Subcutaneous adipose tissue (tissue), 4 donors: ENCODE results near the gene CMPK2. TPM values are rescaled to one million over a fixed set of nuclear protein-coding genes. Genes with fewer than 3 reads are reported as not detected.

Source experiments
- CTCF ChIP-seq: fragments of 450-650 bp; IDR thresholded peaks from one replicate; pipeline ENCODE4 v1.5.1; 2016; ENCODE audit warnings: low read depth, mild to moderate bottlenecking, control low read depth, antibody characterized with exemption, moderate library complexity
- total RNA-seq, 4 donors: library from RNA; depleted of rRNA; stranded (reverse); fragments of >200 nt; gene quantifications; one replicate each; pipeline ENCODE4 v1.1.0, GENCODE V29; 2016

The CMPK2 gene
- total RNA-seq, 4 donors from 2014 or later, result 2.4 to 17.1 (median 4.8) TPM

- TF ChIP-seq CTCF, result no peak
Observed at GRCh38 chr2:6908291-6908690, 42.6 kb upstream of the CMPK2 start.

DNA sequence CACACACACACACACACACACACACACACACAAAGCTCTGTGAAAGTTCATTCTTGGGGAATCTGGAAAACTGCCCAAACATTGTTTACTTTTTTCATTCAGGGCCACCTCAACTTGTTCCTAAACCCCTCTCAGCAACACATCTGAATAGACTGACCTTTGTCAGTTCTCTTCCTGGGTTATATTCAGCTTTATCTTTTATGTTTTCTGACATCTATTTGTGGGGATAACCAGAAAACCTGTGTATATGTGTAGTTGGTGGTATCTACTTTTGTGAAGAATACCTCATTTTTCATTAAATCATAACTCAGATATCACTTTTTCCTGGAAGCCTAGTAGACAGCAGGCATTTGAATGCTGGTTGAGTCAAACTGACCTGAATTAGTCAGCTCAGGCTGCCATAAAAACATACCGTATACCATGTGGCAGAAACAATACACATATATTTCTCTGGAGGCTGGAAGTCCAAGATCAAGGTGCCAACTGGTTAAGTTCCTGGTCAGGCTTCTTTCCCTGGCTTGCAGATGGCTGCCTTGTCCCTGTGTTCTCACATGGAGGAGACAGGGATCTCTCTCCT lies 40.5 kb upstream of the CMPK2 start:
- TF ChIP-seq CTCF, result no peak

GRCh38 chr2:6905668-6906067 lies 40.0 kb upstream of the CMPK2 start:
- TF ChIP-seq CTCF, result no peak

GRCh38 chr2:6896930-6897759 lies 31.4 kb upstream of the CMPK2 start:
- no peak for TF ChIP-seq CTCF

DNA sequence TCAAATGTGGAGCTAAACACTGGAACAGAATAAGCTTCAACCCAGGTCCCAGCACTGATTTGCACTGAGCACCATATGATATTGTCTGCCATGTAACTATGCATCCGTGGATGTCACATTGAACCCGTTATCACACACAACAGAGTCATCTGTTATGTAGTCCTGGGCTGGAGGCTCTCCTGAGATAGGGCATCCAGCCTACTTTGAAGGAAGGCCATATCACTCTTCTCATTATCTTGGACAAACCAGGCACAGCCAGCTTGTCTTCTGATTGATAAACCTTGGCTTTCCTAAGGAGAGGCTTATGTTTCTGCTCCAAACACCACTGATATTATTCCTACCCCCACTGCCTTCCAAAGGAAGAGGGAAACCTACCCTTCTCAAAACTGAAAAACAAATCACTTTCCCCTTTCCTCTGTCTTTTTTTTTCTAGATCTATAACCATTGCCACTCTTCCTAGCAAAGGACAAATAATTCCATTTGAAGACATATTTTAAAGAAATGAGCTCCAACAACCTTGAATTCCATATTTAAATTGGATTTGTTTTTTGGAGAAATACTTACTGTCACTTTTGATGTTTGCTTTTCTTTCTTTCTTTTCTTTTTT lies 28.3 kb upstream of the CMPK2 start:
- TF ChIP-seq CTCF, result no peak

DNA sequence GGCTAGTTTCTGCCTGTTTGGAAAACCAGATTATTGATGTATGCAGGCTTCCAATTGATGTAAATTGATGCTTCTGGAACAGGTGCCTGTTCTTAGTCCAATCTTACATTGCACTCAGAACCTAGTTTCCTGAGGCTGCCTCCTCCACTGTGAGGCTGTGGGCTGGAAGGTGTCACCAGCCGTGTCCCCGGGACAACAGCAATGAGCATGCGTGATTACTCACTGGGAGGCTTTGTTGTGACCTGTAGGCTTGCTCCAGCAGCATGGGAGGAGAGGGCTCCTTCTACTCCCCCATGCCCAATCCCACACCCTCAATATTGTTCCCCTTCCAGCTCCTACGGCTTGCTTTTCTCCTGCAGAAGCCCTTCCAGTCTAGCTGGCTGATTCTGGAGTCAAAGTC lies 23.0 kb upstream of the CMPK2 start:
- no peak for TF ChIP-seq CTCF

GRCh38 chr2:6887751-6888192 lies 22.1 kb upstream of the CMPK2 start:
- TF ChIP-seq CTCF, result no peak
